GM12892 (cell line): Measurements from ENCODE around the gene DPM3.

Source experiments
- POLR2A ChIP-seq: IDR thresholded peaks from 2 replicates; pipeline ENCODE4 v1.6.1; 2011; ENCODE audit warnings: low read depth, low read length, control low read depth
- POLR2AphosphoS5 ChIP-seq: IDR thresholded peaks from 2 replicates; pipeline ENCODE4 v1.6.1; 2011; ENCODE audit warnings: low read depth, low read length, control low read depth
- TAF1 ChIP-seq: IDR thresholded peaks from 2 replicates; pipeline ENCODE4 v1.6.1; 2011; ENCODE audit warnings: low read depth, mild to moderate bottlenecking, control low read depth, low read length, borderline replicate concordance

GRCh38 chr1:155170806-155171205 lies 30.5 kb upstream of the DPM3 start:
- TF ChIP-seq POLR2AphosphoS5, result no peak
- no peak for TF ChIP-seq TAF1
- TF ChIP-seq POLR2A, result no peak
